NCI-H1436 (cell line): ENCODE data around the gene CPT1C.

Source experiments
- DNase-seq: peaks from one replicate; lab custom pipeline; 2025; lab: John Stamatoyannopoulos, UW

CPT1C gene

DNA sequence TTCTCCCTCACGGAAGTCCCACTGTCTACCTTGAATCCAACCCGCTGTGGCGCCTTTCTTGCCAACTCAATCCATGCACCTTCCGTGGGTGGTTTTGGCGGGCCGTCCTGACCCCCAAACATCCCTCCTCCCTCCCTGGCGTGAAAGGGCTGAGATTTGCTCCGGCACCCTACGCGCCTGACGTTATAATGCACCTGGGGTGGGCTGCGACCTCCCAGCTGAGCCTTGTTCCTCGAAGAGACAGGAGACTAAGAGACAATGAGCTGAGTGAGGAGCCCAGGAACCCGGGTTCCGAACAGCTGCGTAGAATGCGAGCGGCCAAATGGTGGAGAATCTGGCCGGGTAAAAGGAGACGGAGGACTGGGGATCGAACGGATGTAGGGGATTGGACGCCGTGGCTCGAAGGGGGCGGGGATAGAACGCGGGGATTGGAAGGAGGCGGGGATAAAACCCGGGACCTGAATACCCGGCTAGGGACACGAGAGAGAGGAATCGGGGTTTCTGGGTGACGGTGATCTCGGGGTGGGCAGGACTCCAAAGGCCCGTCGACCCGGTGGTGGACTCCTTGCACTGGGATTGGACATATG lies at the start of gene CPT1C:
CPT1C (plus strand) TSS at position 461 of the 587 bp plus-strand sequence. CDS start 1,137 bp downstream, outside the sequence.
- peak; percentile 97 for DNase-seq

DNA sequence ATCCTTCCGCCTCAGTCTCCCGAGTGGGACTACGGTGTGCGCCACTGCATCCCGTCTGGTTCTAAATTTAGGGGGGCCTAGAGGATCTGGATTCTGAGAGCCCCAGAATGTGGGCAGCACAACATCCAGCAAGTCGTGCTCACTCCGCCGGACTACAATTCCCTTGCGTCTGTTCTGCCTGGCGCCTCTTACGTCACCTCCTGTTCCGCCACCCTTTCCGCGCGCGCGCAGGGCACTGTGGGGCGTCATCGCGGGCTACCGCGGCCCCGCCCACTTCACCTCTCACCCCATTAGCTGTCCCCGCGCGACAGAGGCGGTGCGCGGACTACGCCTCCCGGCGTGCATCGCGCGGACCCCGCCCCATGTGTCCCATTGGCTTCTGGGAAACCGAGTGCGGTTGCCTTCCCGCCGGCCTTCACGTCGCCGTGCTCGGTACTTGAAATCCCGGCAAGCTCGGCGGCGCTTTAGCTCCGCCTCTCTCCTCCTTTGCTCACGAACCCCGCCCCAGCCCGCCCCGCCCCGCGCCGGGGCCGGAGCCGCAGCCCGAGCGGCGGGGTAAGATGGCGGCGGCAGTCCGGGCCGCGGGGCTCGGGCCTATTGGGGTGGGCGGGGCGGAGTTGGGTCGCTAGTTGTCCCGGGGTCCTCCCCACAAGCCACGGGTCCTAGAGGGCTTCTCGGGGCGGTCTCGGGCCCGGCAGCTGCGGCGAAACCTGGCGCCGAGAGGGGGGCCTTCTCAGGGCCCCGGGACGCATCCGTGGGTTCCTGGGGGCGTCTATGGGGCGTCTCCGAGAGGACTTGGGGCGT lies 49.0 kb upstream of the CPT1C start, which contains the start of gene SCAF1:
SCAF1 (plus strand) TSS at position 522 of the 804 bp plus-strand sequence. CDS start 2,818 bp downstream, outside the sequence.
- DNase-seq = peak; percentile 100

DNA sequence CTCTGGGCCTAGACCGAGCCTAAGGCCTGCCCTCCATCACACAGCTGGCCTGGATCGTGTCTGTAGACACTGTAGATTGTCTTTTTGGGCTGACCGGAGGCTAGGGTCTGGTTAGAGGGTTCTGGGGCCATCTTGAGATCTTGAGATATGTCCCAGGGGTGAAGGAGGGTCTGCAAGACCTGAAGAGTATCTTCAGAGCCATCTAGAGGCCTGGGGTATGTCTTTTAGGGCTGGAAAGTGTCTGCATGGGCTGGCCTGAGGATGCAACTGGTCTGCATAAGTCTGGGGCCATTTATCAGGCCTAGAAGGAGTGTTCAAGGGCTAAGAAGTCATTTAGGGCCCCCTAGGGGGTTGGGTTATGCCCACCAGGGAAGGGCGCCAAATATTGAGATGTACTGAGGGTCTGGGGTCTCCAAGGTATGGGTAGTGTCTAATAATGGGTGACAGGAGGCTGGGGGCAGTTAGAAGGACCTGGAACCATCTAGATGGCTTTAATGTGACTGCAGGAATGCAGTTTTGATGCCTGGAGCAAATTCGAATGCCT lies 48.4 kb upstream of the CPT1C start:
- no peak for DNase-seq

DNA sequence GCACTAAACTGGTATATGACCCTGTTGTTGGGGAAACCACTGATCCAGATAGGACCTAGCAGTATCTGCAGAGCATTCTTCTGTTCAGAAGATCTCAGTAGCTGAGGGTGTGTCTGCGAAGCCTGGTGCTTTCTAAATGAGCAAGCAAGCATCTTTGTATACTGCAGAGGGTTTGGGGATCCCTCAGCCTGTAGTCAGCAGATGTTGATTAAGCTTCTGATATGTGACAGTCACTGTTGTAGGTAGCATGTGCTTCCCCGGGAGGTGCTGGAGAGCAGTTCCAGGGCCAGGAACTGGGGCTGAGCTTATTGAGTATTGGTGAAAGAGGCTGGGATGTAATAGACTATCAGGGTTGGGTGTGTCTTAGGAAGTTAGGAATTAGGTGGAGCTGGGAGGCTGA lies 47.5 kb upstream of the CPT1C start:
- no peak for DNase-seq

- DNase-seq = no peak
Observed at GRCh38 chr19:49645592-49645991, 45.3 kb upstream of the CPT1C start.

DNA sequence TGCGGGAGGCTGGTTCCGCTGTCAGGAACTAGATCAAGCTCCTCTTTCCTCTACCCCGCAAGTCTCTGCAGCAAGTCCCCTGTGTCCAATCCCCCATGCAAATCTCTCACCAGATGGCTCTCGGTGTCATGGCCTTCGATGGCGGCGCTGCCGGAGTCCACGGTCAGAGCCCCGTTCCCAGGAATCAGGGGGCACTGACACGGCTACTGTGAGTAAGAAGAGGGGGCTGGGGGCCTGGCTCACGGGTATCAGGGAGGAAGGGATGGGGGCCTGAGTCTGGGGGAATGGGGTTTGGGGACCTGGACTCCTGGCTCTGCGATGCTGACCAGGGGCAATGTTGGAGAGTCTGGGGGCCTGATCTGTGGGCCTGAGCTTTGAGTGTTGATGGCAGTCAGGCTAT lies 44.9 kb upstream of the CPT1C start:
- no peak for DNase-seq

DNA sequence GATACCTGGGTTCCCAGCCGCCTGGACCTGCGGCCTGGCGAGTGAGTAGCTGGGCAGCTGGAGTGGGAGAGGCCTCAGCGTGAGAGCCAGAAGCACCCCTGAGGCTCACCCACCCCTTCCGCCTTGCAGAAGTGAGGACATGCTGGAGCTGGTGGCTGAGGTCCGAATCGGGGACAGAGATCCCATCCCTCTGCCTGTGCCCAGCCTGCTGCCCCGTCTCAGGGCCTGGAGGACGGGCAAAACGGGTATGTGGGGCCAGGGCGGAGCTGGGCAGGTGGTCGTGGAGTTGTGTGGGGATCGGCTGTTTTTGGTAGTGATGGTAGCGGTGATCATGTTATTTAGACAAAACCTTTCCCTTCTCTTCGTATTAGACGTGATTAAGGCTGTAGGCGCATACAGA lies 44.3 kb upstream of the CPT1C start:
- DNase-seq = no peak

- DNase-seq = no peak
Observed at GRCh38 chr19:49651029-49651819, 39.7 kb upstream of the CPT1C start.

- DNase-seq = no peak
Observed at GRCh38 chr19:49651820-49652550, 38.9 kb upstream of the CPT1C start.

DNA sequence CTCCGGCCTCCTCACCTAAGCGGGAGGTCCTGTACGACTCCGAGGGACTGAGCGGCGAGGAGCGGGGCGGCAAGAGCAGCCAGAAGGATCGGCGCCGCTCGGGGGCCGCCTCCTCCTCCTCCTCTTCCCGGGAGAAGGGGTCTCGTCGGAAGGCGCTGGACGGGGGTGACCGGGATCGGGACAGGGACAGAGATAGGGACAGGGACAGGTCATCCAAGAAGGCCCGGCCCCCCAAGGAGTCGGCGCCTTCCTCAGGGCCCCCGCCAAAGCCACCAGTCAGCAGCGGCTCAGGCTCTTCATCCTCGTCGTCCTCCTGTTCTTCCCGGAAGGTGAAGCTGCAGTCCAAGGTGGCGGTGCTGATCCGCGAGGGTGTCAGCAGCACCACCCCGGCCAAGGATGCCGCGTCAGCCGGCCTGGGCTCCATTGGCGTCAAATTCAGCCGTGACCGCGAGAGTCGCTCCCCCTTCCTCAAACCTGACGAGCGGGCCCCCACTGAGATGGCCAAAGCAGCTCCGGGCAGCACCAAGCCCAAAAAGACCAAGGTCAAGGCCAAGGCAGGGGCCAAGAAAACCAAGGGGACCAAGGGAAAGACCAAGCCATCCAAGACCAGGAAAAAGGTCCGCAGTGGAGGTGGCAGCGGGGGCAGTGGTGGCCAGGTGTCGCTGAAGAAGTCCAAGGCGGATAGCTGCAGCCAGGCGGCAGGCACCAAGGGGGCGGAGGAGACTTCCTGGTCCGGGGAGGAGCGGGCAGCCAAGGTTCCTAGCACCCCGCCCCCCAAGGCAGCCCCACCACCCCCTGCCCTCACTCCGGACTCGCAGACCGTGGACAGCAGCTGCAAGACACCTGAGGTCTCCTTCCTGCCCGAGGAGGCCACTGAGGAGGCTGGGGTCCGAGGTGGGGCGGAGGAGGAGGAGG lies 38.1 kb upstream of the CPT1C start:
- DNase-seq = no peak

DNA sequence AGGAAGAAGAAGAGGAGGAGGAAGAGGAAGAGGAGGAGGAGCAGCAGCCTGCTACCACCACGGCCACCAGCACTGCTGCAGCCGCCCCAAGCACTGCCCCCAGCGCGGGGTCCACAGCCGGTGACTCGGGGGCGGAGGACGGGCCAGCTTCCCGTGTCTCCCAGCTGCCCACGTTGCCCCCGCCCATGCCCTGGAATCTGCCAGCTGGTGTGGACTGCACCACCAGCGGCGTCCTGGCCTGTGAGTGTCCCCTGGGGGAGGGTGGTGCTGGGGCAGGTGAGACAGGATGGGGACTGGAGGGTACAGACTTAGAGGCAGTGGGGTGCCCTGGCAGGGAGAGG lies 37.5 kb upstream of the CPT1C start:
- no peak for DNase-seq

GRCh38 chr19:49654581-49654980 lies 36.3 kb upstream of the CPT1C start:
- DNase-seq = no peak

- no peak for DNase-seq
Observed at GRCh38 chr19:49655570-49656455, 35.1 kb upstream of the CPT1C start.

DNA sequence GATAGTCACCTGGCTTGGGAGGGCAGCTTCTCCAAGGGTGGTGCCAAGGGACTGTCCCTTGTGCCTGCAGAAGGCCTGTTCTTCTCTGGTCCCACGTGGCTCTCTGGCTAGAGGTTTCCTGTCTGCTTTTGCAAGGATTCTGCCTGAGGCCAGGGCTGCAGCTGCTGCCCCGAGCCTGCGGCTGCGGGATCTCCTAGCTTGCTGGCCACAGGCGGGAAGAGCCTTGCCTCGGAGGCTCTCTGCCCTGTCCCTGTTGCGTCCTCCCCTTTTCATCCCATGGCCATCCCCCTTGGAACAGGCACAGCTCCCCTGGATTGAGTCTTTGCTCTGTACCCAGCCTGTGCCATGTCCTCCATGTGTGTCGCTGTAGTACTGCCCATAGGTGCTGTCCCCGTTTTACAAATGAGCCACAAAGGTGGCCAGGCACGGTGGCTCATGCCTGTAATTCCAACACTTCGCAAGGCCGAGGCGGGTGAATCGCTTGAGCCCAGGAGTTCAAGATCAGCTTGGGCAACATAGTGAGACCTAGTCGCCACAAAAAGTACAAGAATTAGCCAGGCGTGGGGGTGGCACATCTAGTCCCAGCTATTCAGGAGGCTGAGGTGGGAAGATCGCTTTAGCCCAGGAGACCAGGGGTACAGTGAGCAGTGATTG lies 34.3 kb upstream of the CPT1C start:
- DNase-seq = no peak

DNA sequence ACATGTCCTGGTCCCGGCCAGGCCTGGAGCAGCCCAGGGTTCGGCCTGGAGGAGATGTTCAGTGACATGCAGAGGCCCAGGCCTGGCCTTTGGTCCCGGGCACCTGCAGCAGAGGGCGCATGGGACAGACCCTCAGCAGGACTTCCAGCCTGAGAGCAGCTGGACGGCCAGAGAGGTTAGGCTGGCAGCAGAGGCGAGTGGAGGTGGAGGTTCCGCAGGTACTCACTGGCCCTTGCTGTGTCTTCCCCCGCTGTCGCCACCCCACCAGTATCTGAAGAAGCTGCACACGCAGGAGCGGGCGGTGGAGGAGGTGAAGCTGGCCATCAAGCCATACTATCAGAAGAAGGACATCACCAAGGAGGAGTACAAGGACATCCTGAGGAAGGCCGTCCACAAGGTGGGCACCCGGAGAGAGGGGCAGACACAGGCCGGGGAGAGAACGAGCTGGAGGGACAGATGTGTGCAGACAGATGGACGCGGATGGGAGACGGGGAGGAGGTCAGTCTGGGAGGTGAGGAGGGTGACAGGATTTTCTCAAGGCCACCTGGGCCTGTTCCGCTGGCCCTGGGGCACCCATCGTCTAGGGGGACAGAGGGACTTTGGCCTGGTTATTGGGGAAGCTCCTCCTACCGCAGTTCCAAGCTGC lies 33.3 kb upstream of the CPT1C start:
- no peak for DNase-seq

GRCh38 chr19:49658139-49658517 lies 32.8 kb upstream of the CPT1C start:
- DNase-seq = no peak

GRCh38 chr19:49658566-49659442 lies 32.1 kb upstream of the CPT1C start:
- DNase-seq = no peak
